GM12872 (cell line): ENCODE results near the gene TTC7B.

Experiments used
- CTCF ChIP-seq: IDR thresholded peaks from 3 replicates; pipeline ENCODE4 v1.5.1; 2011; ENCODE audit warnings: low read depth, mild to moderate bottlenecking, low read length, moderate library complexity; ENCODE audit not compliant: insufficient read depth

The TTC7B gene

GRCh38 chr14:90551070-90551704 lies 265.0 kb downstream of the TTC7B start:
- TF ChIP-seq CTCF = no peak

- TF ChIP-seq CTCF = no peak
Observed at GRCh38 chr14:90549794-90550641, 266.2 kb downstream of the TTC7B start.

- TF ChIP-seq CTCF = no peak
Observed at GRCh38 chr14:90548455-90548854, 267.8 kb downstream of the TTC7B start.

- no peak for TF ChIP-seq CTCF
Observed at GRCh38 chr14:90547968-90548367, 268.3 kb downstream of the TTC7B start.

GRCh38 chr14:90547250-90547649 lies 269.0 kb downstream of the TTC7B start:
- TF ChIP-seq CTCF = no peak

GRCh38 chr14:90546767-90547166 lies 269.5 kb downstream of the TTC7B start:
- TF ChIP-seq CTCF = no peak

GRCh38 chr14:90545966-90546751 lies 270.1 kb downstream of the TTC7B start:
- no peak for TF ChIP-seq CTCF
